HFFc6 (cell line): ENCODE data around the gene C9orf85. TPM values are rescaled to one million over a fixed set of nuclear protein-coding genes. Genes with fewer than 3 reads are reported as not detected.
"Not testable (repeated sequence)": the region's sequence is repeated elsewhere in the genome, so short reads cannot be mapped to it uniquely, and the experiment has no call there.

Experiments used
- DNase-seq: peaks from one replicate; pipeline ENCODE4 v3.0.0-alpha.2; 2018
- H3K27ac Mint-ChIP-seq: 2 replicates; pipeline ENCODE4 v1.8.0; 2020; ENCODE audit warnings: mild to moderate bottlenecking, mixed read lengths
- H3K27me3 Mint-ChIP-seq: 2 replicates; pipeline ENCODE4 v1.8.0; 2021; ENCODE audit warnings: mild to moderate bottlenecking, moderate library complexity, mixed read lengths; ENCODE audit not compliant: insufficient read depth
- H3K36me3 Mint-ChIP-seq: 2 replicates; pipeline ENCODE4 v1.8.0; 2021; ENCODE audit warnings: low read depth, mixed read lengths
- H3K4me1 Mint-ChIP-seq: 2 replicates; pipeline ENCODE4 v1.8.0; 2020; ENCODE audit warnings: low read depth, mixed read lengths
- H3K4me3 Mint-ChIP-seq: 2 replicates; pipeline ENCODE4 v1.8.0; 2020; ENCODE audit warnings: mild to moderate bottlenecking, moderate library complexity, mixed read lengths
- H3K9me3 Mint-ChIP-seq: 2 replicates; pipeline ENCODE4 v1.8.0; 2020; ENCODE audit warnings: mild to moderate bottlenecking, mixed read lengths
- CTCF ChIP-seq: fragments of 200-600 bp; sonication (generic); IDR thresholded peaks from 2 replicates; pipeline ENCODE4 v1.5.0; 2021; ENCODE audit warnings: antibody characterized with exemption, mild to moderate bottlenecking
- total RNA-seq, 6 experiments: library from RNA; stranded (reverse); fragmentation: NEBNext Ultra II Directional; extraction: Animal tissue kit (Norgen Biotek cat#: 25700); gene quantifications; 2 replicates in 1 of 6; 3 replicates in 5 of 6; pipeline ENCODE4 v1.2.3, GENCODE V29; 2021

C9orf85 gene
- total RNA-seq, 6 experiments from 2014 or later = 14.1 to 17.9 (median 15.2) TPM

- Mint-ChIP-seq H3K9me3 (no peaks in the 10 kb centered on the region), H3K4me1 (peaks cover 44% of the 10 kb centered on the region), H3K4me3 (no peak overlapping the region), H3K27me3 (peaks cover 2% of the 10 kb centered on the region; the same call in 1 of the 2 replicates), H3K27ac (no peak overlapping the region; the same call in 1 of the 2 replicates), H3K36me3 (peaks cover 8% of the 10 kb centered on the region)
- TF ChIP-seq CTCF = no peak
- no peak for DNase-seq
Measured at GRCh38 chr9:71895955-71896354, 15.5 kb upstream of the C9orf85 start.

GRCh38 chr9:71896761-71897160 is 14.7 kb upstream of the C9orf85 start:
- Mint-ChIP-seq H3K27ac (no peak overlapping the region), H3K27me3 (peaks cover 2% of the 10 kb centered on the region; the same call in 1 of the 2 replicates), H3K36me3 (peaks cover 8% of the 10 kb centered on the region), H3K9me3 (no peaks in the 10 kb centered on the region), H3K4me1 (peaks cover 43% of the 10 kb centered on the region), H3K4me3 (no peak overlapping the region)
- no peak for DNase-seq
- TF ChIP-seq CTCF = no peak

- DNase-seq = no peak
- no peak for TF ChIP-seq CTCF
- Mint-ChIP-seq H3K4me3 (no peak overlapping the region), H3K27ac (no peak overlapping the region), H3K36me3 (peaks cover 8% of the 10 kb centered on the region), H3K9me3 (no peaks in the 10 kb centered on the region), H3K27me3 (peaks cover 2% of the 10 kb centered on the region; the same call in 1 of the 2 replicates), H3K4me1 (peaks cover 45% of the 10 kb centered on the region)
Measured at GRCh38 chr9:71897577-71897976, 13.9 kb upstream of the C9orf85 start.

- not testable (repeated sequence) for H3K36me3 Mint-ChIP-seq, H3K27me3 Mint-ChIP-seq, H3K4me3 Mint-ChIP-seq, H3K9me3 Mint-ChIP-seq, DNase-seq, H3K27ac Mint-ChIP-seq
- H3K4me1 Mint-ChIP-seq = peaks cover 45% of the 10 kb centered on the region
Measured at GRCh38 chr9:71898756-71899155, 12.7 kb upstream of the C9orf85 start.

- Mint-ChIP-seq H3K4me3 (no peak overlapping the region), H3K27me3 (no peaks in the 10 kb centered on the region), H3K9me3 (no peaks in the 10 kb centered on the region), H3K36me3 (peaks cover 4% of the 10 kb centered on the region; the same call in 1 of the 2 replicates), H3K27ac (no peak overlapping the region), H3K4me1 (peaks cover 28% of the 10 kb centered on the region)
- DNase-seq = no peak
- TF ChIP-seq CTCF = no peak; the same call in 1 of the 2 replicates
Measured at GRCh38 chr9:71901695-71902597, 9.5 kb upstream of the C9orf85 start.

GRCh38 chr9:71904076-71904475 is 7.4 kb upstream of the C9orf85 start:
- Mint-ChIP-seq H3K27ac (no peak overlapping the region), H3K27me3 (no peaks in the 10 kb centered on the region), H3K36me3 (no peaks in the 10 kb centered on the region), H3K4me1 (peaks cover 27% of the 10 kb centered on the region), H3K9me3 (no peaks in the 10 kb centered on the region), H3K4me3 (no peak overlapping the region)
- DNase-seq = no peak
- TF ChIP-seq CTCF = no peak
